Activated CD8-positive, alpha-beta memory T cell treated with anti-CD3 and anti-CD28 coated beads, Interleukin-2, amount 10 ng/mL, durations not matched to agents 7 days and 5 days (primary cell): ENCODE results near the gene SLC38A10. TPM values are rescaled to one million over a fixed set of nuclear protein-coding genes. Genes with fewer than 3 reads are reported as not detected.

Source experiments
- ATAC-seq: fragments of 150-1000 bp; cut with Tn5 transposase; one replicate; pipeline ENCODE4 v1.10.0; 2021; ENCODE audit warnings: moderate library complexity
- CTCF ChIA-PET: fragments of 350-600 bp; sonication (Branson Sonifier 250); formaldehyde crosslinking; loops from one replicate; lab custom pipeline; 2021; ENCODE audit warnings: antibody characterized with exemption; lab: Charles Lee
- DNase-seq: peaks from one replicate; pipeline ENCODE4 v3.0.0-alpha.2; 2020
- H3K27ac Mint-ChIP-seq: one replicate; pipeline ENCODE4 v1.8.0; 2021; ENCODE audit warnings: mild to moderate bottlenecking, mixed read lengths
- H3K27me3 Mint-ChIP-seq: one replicate; pipeline ENCODE4 v1.8.0; 2021; ENCODE audit warnings: mixed read lengths
- H3K36me3 Mint-ChIP-seq: one replicate; pipeline ENCODE4 v1.8.0; 2021; ENCODE audit warnings: mild to moderate bottlenecking, mixed read lengths
- H3K4me1 Mint-ChIP-seq: one replicate; pipeline ENCODE4 v1.8.0; 2021; ENCODE audit warnings: mixed read lengths
- H3K4me3 Mint-ChIP-seq: one replicate; pipeline ENCODE4 v1.8.0; 2021; ENCODE audit warnings: mild to moderate bottlenecking, moderate library complexity, mixed read lengths
- H3K9me3 Mint-ChIP-seq: one replicate; pipeline ENCODE4 v1.8.0; 2022; ENCODE audit warnings: low read depth, mixed read lengths
- total RNA-seq, 2 experiments: library from RNA; stranded (reverse); gene quantifications; one replicate each; pipeline ENCODE4 v1.2.3, GENCODE V29; 2021

SLC38A10 gene
- total RNA-seq, 2 experiments from 2014 or later: 81.7 to 88.7 TPM

DNA sequence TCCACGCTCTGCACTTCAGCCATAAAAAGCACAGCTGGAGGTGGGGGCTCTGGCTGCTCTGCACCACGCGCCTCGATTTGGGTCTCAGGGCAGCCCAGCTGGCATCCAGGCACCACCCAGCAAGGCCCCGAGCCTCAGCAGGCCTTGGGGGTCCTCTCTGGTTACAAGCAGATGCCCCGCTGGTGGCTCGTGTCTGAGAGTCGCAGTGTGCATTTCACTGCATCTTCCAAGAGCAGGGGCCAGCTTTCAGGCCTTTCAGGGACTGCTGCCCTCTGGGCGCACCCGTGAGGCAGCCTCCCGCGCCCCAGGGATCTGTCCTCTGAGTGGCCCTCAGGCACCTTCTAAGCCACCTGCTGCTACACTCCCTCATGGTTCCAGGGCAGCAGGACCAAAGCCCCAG is 30.5 kb downstream of the SLC38A10 start:
- H3K4me3 Mint-ChIP-seq: no peak overlapping the region
- H3K27ac Mint-ChIP-seq: no peak overlapping the region
- no peaks in the 10 kb centered on the region for H3K9me3 Mint-ChIP-seq
- H3K4me1 Mint-ChIP-seq: no peaks in the 10 kb centered on the region
- CTCF ChIA-PET: no interaction called here
- H3K36me3 Mint-ChIP-seq: peaks cover 18% of the 10 kb centered on the region
- DNase-seq: no peak
- ATAC-seq: no peak
- H3K27me3 Mint-ChIP-seq: no peaks in the 10 kb centered on the region

DNA sequence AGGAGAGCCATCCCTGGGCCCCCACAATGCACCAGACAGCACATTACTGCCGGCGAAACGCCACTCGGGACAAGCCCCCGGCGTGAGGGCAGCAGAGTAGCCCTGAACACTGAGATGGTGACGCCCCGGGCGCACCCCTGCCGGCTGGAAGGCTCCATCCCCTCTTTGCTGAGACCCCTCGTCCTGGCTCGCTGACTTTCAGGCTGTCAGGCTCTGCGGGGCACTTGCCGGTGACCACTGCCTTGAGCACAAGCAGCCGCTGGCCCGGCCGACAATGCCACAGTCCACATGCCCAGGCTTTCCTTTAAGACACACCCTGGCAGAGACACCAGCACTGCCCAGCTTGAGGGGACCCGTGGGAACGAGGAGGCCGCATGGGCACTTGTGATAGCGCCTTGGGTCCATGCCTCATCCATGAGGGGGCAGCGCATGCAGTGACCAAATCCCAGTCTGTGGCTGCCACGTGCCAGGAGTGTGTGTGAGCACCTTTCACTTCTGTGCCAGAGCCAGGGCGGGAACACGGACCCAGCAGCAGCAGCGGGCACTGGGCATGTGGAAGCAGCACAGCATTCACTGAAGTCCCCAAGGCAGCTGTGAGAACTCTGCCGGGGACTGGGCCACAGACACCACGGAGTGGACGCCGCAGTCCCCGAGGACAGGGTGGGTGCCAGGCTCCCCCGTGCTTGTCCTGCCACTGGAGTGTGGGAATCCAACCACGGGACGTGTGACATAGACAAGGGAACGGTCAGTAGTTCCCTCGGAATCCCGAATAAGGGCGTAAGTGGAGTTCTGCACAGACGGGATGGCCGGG is 31.5 kb downstream of the SLC38A10 start:
- Mint-ChIP-seq H3K27ac (no peak overlapping the region), H3K27me3 (no peaks in the 10 kb centered on the region), H3K9me3 (no peaks in the 10 kb centered on the region), H3K4me1 (no peaks in the 10 kb centered on the region), H3K36me3 (peaks cover 18% of the 10 kb centered on the region), H3K4me3 (no peak overlapping the region)
- DNase-seq (no peak), ATAC-seq (no peak)
- CTCF ChIA-PET: no interaction called here

DNA sequence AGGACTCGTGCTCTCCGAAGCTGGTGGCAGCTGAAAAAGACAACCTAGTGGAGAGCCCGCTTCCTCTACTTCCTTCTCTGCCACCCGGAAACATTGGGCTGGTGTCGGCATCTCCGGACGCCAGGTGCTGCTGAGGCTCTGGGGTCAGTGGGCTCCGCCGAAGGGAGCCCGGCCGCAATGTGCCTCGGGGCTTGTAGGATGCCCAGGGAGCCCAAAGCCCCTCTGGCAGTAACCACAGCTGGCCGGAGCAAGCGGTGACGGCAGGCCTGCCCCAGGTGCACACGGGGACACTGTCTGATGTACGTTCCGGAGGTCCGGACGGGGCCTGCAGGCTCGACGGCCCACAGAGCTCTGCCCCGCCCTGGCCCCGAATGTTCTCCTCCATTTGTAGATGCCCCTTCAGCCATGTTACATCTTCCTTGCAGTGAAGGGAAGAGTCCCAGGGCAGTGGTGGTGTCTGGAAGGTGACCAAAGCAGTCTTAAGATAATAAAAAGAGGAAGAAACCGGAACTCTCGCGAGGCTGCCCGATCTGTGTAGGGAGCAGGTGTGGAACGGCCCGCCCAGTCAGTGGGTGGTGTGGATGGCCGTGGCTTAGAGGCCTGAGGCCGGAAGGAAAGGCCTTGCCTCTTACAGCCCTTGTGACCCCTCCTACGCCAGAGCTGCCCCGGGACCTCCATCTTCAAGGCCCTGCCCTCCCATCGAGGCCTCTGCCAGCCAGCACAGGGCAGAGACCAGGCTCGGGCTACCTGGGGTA is 33.3 kb downstream of the SLC38A10 start:
- no peaks in the 10 kb centered on the region for H3K9me3 Mint-ChIP-seq
- peaks cover 11% of the 10 kb centered on the region for H3K36me3 Mint-ChIP-seq
- DNase-seq (no peak), ATAC-seq (no peak)
- CTCF ChIA-PET: no interaction called here
- no peaks in the 10 kb centered on the region for H3K27me3 Mint-ChIP-seq
- no peak overlapping the region for H3K4me3 Mint-ChIP-seq
- no peak overlapping the region for H3K27ac Mint-ChIP-seq
- H3K4me1 Mint-ChIP-seq: no peaks in the 10 kb centered on the region

DNA sequence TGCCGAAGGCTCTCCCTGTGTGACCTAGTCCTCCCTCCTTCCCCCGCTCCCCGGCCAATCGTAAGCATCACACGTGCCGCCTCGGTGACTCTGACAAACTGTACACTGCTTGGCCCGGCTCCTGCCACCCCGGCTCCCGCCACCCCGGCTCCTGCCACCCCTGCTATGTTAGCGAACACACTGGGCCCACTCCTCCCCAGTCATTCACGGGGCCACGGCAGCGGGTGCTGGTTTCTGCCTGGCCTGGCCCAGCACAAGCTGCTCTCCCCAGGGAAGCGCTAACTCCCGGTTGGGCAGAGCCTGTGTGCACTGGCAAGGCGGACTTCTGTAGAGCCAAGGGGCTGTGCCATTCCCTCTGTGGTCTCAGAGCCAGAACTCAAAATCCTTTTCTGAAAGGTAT is 34.0 kb downstream of the SLC38A10 start:
- H3K27me3 Mint-ChIP-seq: no peaks in the 10 kb centered on the region
- peaks cover 10% of the 10 kb centered on the region for H3K36me3 Mint-ChIP-seq
- no peaks in the 10 kb centered on the region for H3K4me1 Mint-ChIP-seq
- no peak for ATAC-seq
- no peak overlapping the region for H3K27ac Mint-ChIP-seq
- H3K9me3 Mint-ChIP-seq: no peaks in the 10 kb centered on the region
- CTCF ChIA-PET: interaction anchor here (0.9 kb wide), 1 partner anchor 224 kb away, joined by 3 read pairs; no protein-coding TSS in a partner anchor
- H3K4me3 Mint-ChIP-seq: no peak overlapping the region
- no peak for DNase-seq

DNA sequence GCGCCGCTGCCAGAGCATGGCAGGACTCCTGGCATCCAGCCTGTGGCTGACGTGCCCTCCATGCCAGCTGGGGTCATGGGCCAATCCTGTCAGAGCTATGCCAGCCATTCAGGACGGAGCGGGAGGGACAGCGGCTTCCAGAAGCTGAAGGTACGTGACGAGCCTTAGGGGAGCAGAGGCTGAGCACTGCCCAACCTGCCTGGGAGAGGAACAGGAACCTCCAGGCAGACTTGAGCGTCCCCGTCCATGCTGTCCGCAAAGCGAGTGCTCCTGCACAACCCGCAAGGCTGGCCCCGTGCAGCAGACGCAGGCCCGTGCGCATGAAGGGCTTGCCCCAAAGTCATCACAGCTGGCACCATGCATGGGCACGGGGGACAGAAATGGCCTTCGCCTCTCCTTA is 34.5 kb downstream of the SLC38A10 start:
- Mint-ChIP-seq H3K36me3 (peaks cover 8% of the 10 kb centered on the region), H3K4me3 (no peak overlapping the region), H3K27me3 (no peaks in the 10 kb centered on the region), H3K27ac (no peak overlapping the region), H3K4me1 (no peaks in the 10 kb centered on the region), H3K9me3 (no peaks in the 10 kb centered on the region)
- CTCF ChIA-PET: interaction anchor here (0.9 kb wide), 1 partner anchor 224 kb away, joined by 3 read pairs; no protein-coding TSS in a partner anchor
- DNase-seq: no peak
- ATAC-seq: no peak

DNA sequence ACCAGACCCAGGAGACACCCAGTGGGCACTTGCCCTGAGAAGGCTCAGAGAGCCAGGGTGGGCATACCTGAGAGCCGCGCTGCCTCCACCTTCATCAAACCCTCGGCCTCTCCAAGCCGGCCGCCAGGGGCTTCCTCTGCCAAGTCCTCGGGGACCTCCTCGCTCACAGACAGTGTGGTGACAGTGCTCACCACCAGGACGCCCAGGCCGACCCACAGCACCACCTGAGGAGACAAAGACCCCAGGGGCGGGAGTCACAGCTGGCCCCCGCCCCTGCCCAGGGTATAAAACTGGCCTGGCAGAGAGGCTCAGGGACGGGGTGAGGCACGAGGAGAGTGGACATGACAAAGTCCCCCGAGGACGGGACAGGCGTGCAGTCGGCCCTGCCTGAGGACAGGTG is 34.9 kb downstream of the SLC38A10 start:
- CTCF ChIA-PET: interaction anchor here (0.9 kb wide), 1 partner anchor 225 kb away, joined by 3 read pairs; no protein-coding TSS in a partner anchor

DNA sequence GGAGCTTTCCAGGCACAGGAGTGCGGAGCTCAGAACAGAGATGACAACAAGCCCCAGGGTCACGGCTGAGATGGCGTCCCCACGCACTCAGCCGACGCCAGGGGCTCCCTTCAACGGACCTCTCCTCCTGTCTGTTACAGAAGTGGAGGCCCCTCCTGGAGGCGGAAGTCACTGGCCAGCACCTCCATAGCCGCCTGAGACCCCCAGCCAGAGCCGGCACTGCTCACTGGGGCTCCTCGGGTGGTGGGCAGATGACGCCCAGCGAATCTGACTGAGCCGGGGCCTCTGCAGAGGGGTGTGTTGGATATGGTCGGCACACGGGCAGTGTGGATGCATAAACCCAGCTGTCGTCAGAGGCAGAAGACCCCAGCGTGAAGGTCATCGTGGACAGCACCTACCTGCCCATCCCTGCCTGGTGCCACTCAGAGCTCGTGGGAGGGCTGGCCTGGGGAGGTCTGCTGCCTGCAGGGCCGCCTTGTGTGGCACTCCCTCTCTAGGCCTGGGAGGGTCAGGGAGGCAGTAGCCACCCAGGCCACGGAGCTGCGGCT is 36.0 kb downstream of the SLC38A10 start:
- Mint-ChIP-seq H3K27ac (no peak overlapping the region), H3K9me3 (no peaks in the 10 kb centered on the region), H3K36me3 (peaks cover 4% of the 10 kb centered on the region), H3K4me3 (no peak overlapping the region), H3K27me3 (no peaks in the 10 kb centered on the region), H3K4me1 (no peaks in the 10 kb centered on the region)
- no peak for ATAC-seq
- CTCF ChIA-PET: interaction anchor here (1.4 kb wide), 1 partner anchor 226 kb away, joined by 3 read pairs; no protein-coding TSS in a partner anchor
- no peak for DNase-seq

More for the DNA sequence above, 34.9 kb downstream of the SLC38A10 start:
- Mint-ChIP-seq H3K4me3 (no peak overlapping the region), H3K27ac (no peak overlapping the region), H3K4me1 (no peaks in the 10 kb centered on the region), H3K27me3 (no peaks in the 10 kb centered on the region), H3K36me3 (peaks cover 5% of the 10 kb centered on the region), H3K9me3 (no peaks in the 10 kb centered on the region)
- no peak for ATAC-seq
- no peak for DNase-seq

DNA sequence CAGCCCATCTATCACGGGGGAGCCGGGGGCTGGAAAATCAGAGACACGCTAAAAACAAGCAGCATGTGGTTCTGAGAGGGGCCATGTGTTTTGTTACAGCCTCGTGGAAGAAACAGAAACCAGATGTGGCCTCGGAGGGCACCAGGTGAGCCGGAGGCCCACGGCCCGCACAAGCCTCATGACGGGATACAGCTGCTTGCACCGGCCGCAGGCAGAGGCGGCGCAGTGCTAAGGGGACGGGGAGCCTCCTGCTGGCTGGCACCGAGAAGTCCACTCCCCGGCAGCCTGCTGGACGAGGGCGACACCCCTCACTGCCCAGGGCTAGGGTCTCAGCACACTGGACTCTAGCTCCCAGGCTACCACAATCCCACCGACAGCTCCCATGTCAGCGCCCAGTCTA is 36.8 kb downstream of the SLC38A10 start:
- no peak for ATAC-seq
- CTCF ChIA-PET: interaction anchor here (1.4 kb wide), 1 partner anchor 227 kb away, joined by 3 read pairs; no protein-coding TSS in a partner anchor
- H3K4me3 Mint-ChIP-seq: no peak overlapping the region
- no peaks in the 10 kb centered on the region for H3K9me3 Mint-ChIP-seq
- no peak for DNase-seq
- peaks cover 2% of the 10 kb centered on the region for H3K4me1 Mint-ChIP-seq
- no peaks in the 10 kb centered on the region for H3K27me3 Mint-ChIP-seq
- H3K36me3 Mint-ChIP-seq: peaks cover 6% of the 10 kb centered on the region
- H3K27ac Mint-ChIP-seq: no peak overlapping the region

DNA sequence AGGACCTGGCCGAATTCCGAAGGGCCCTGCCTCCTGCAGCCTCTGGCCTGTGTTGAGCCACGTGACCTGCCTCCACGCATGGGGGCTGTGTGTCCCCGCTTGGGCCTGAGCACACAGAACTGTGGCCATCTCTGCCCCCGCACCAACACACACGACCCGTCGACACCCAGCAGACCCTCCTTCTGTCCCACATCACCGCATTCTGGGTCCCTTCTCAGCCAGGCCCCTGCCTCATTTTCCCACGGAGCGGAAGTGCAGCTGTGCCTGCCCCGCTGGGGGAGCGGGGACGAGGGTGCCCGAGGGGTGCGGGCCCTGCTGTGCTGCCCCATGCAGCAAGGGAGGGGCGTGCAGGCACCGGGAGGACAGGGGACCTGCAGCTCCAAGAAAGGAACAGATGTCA is 37.6 kb downstream of the SLC38A10 start:
- Mint-ChIP-seq H3K4me3 (no peak overlapping the region), H3K4me1 (peaks cover 4% of the 10 kb centered on the region), H3K9me3 (no peaks in the 10 kb centered on the region), H3K36me3 (peaks cover 7% of the 10 kb centered on the region), H3K27ac (no peak overlapping the region), H3K27me3 (no peaks in the 10 kb centered on the region)
- ATAC-seq (no peak), DNase-seq (no peak)
- CTCF ChIA-PET: no interaction called here

DNA sequence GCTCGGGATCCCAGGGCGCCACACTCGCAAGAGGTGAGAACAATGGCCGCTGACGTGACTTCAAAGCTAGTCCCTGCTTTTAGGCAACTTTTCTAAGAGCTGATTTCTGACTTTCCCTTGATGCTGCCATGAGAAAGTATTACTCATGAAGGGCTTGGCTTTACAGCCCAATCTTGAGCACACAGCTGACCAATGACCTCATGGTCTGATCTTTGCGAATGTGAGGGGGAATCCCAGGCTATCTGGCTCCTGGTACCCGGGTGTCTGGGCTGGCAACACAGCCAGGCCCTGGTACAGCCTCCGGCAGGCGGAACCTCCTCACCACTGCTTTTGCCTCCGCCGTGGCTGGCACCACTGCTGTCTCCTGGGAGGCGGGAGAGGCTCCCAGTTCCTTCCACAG is 38.5 kb downstream of the SLC38A10 start:
- H3K4me1 Mint-ChIP-seq: peaks cover 4% of the 10 kb centered on the region
- H3K27me3 Mint-ChIP-seq: no peaks in the 10 kb centered on the region
- DNase-seq: no peak
- no peak overlapping the region for H3K4me3 Mint-ChIP-seq
- peaks cover 10% of the 10 kb centered on the region for H3K36me3 Mint-ChIP-seq
- ATAC-seq: no peak
- CTCF ChIA-PET: interaction anchor here (0.6 kb wide), 1 partner anchor 103 kb away, joined by 3 read pairs; no protein-coding TSS in a partner anchor
- H3K9me3 Mint-ChIP-seq: no peaks in the 10 kb centered on the region
- H3K27ac Mint-ChIP-seq: no peak overlapping the region

DNA sequence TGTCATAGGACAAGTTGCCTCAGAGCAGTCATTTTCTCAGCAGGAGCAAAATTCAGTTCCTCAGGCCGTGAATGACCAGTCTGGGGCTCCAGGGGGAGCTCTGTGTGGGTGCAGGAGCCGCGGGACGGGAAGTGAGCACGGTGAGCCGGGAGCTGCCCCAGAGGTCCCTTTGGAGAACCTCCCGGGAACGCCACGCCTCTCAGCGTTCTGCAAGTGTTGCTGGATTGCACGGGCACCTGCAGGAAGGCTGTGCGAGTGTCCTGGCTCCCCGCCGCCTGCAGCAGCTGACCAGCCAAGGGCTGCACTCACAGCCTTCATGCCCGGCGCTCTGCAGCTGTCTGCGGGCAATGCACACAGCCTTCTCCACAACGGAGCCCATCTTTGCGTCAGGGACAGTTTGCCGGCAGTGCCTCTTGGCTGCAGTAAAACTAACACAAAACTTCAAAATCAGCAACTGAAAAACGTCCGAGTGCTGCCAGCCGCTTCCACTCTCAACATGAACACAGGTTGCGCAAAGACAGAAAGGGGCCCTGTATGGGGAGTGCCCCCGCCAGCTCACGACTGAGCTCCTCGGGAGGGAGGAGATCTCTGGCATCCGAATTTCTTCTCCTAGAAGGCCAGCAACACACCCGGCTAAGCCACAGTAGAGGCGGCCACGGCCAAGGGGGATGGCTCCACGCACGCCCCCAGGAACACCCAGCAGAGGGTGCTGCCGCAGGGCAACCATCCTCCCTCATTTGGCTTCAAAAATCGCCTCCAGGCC is 40.0 kb downstream of the SLC38A10 start:
- Mint-ChIP-seq H3K4me3 (no peak overlapping the region), H3K9me3 (no peaks in the 10 kb centered on the region), H3K27ac (no peak overlapping the region), H3K36me3 (peaks cover 13% of the 10 kb centered on the region), H3K4me1 (peaks cover 4% of the 10 kb centered on the region), H3K27me3 (no peaks in the 10 kb centered on the region)
- DNase-seq (no peak), ATAC-seq (no peak)
- CTCF ChIA-PET: interaction anchor here (0.5 to 2.8 kb wide), 3 partner anchors 41 to 230 kb away, joined by 3 to 22 read pairs (median 5); no protein-coding TSS in a partner anchor

DNA sequence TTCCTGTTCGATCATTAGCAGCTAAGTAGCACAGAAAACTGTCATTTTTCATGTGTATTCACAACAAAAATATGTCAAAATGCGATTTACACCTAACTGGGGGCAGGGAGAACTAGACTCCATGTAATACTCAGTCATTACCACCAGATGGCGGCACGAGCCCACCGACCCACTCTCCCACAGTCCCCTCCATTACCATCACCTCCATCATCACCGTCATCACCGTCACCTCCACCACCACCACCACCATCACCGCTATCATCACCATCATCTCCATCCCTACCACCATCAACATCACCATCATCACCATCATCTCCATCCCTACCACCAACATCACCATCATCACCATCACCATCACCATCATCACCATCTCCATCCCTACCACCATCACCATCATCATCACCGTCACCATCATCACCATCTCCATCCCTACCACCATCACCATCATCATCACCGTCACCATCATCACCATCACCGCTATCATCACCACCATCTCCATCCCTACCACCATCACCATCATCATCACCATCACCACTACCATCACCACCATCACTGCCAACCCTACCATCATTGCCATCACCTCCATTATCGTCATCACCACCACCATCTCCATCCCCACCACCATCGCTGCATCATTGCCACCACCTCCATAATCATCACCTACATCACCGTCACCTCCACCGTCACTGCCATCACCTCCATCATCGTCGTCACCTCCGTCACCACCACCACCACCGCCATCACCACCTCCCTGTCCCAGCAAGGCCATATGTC is 41.6 kb downstream of the SLC38A10 start:
- Mint-ChIP-seq H3K27me3 (no peaks in the 10 kb centered on the region), H3K9me3 (no peaks in the 10 kb centered on the region), H3K36me3 (peaks cover 14% of the 10 kb centered on the region), H3K4me3 (no peak overlapping the region), H3K4me1 (peaks cover 4% of the 10 kb centered on the region), H3K27ac (peak overlapping the region; percentile 6)
- CTCF ChIA-PET: interaction anchor here (0.7 to 2.8 kb wide), 14 partner anchors 14 to 348 kb away, joined by 3 to 22 read pairs (median 4); partner anchors contain the start of genes NDUFAF8, SLC38A10 and TEPSIN
- ATAC-seq (peak; percentile 61), DNase-seq (peak; percentile 66)
